Measurements from ENCODE around the gene ST7L.

Gene ST7L

DNA sequence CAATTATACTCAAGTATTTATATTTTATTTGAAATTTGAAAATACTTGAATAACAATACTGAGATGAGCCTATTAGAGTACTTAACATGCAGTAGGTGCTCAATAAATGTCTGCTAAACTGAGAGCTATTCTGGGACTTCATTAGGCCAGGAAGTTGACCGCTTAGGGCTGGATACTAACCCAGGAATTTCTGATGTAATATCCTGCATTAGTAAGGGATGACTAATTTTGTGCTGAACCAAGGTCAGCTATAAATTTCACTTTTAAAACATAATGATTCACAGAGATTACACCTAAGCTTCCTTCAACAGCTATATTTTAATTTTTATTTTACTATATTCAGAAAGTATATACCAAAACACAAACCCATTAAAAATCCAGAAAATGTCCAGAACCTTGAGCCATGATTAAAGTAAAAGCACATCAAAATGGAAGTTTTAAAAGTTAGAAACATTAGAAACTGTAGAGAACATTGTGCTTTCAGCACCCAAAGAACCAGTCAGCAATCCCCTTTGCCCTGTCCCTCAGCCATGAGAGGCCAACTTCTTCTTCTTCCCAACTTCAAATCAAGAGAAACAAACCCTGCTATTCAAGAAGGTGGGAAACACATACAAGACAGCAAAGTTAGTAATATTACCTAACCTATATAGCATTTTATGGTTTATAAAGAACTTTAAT is 74.8 kb downstream of the ST7L start:
- peak; percentile 5 to 71 (median 59) for DNase-seq

- DNase-seq: no peak
Observed at GRCh38 chr1:112542206-112542973, 76.6 kb downstream of the ST7L start.

DNA sequence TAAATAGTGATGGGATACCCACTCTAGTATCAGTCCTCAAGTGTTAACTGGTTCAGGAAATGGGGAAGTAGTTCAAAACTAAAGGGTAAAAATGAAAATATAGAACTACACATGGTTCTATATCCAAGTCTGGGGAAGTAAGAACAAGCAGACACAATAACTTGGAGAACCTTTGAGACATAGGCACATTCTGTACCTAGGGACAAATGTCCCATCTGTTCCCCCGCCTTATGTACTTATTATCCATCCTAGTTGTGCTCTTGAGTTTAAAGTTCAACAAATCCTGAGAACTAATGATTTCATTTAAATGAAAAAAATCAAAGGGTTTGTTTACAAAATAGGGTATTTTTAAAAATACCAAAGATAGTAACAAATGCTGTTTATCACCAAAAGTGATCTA is 77.6 kb downstream of the ST7L start:
- DNase-seq: peak in 2 of 4 experiments; percentile 12 to 13

- DNase-seq: no peak
Observed at GRCh38 chr1:112540226-112540794, 78.6 kb downstream of the ST7L start.

DNA sequence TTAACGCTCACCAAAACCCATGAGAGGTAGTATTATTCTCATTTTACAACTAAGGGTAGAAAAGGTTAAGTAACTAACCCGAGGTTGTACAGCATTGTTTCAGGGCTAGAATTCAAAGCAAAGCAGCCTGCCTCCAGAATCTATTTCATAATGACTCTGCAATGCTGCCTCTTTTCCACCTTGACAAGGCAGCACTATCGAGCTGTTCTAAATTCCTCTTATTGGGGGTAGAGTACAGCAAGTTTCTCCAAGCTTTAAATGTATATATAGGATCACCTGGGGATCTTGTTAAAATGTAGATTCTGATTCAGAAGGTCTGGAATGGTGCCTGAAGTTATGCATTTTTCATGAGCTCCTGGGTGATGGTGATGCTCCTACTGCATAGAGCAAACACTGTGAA is 80.1 kb downstream of the ST7L start:
- no peak for DNase-seq

DNA sequence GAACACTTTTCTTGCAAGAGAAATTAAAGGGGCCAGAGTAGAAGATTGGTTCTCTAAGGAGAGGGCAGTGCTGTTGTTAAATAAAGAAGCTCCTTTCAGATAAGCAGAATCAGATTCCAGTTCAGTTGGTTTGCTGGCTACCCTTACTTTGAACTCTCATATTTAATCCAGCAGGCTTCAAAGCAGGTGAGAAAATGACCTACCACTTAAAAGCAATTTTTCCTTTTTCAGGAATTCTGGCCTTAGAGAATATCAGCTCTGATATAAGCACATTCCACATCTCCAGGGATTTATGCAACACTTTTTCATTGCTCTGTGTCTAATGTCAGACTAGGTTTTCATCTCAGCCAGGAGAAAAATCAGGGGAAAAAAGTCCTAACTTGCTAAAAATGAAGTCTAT is 81.5 kb downstream of the ST7L start:
- DNase-seq: no peak

DNA sequence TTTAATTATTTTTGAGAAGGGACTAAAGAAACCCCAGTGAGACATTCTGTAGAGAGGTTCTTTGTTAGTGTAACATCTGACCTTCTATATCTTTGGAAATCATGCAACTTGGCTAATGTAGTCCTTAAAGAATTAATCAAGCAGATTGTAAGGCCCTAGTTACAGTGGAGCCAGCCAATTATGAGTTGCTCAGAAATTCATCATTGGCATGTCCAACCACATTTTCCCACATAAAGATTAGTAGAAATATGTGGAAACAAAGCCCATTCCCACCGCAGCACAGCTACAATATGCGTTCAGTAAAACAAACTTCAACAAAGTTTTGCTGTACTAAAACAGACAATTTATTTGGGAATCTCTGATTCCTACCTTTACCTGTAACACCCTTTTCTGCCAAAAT is 82.4 kb downstream of the ST7L start:
- DNase-seq: no peak

GRCh38 chr1:112533029-112533428 is 85.9 kb downstream of the ST7L start:
- no peak for DNase-seq

DNA sequence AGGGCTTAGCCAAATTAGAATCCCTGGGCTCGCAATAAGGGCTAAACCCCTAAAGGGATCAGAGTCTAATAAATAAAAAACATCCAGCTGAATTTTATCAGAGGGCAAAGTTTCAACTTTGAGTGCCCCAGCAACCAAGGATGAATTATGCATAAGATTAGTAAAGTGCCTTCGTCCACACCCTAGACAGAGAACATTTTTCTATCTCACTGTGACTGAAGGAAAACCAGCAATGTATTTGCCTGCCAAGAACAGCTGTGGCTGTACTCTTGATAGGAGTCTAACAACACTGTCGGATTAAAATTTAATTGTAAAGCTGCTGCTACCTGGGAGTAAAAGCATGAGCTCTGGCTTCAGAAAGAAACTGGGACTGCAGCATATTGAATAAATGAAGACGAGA is 86.9 kb downstream of the ST7L start:
- no peak for DNase-seq

DNA sequence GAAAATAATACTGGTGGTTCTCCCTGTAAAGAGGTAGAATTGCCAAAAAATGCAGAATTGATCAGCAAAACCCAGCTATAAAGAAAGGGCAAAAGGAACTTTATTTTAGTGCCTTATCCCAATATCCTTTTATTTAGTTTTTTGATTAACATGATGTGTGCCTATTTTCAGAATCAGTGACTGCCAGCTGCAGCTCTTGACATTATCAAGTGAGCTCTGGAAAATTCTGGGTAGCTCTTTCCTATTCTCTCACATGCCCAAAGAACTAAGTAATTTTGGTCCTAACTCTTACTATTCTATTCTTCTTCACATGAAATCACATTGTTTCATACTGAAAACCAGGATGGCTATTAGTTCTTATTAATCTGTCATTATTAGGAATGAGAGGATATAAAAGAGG is 88.1 kb downstream of the ST7L start:
- no peak for DNase-seq

DNA sequence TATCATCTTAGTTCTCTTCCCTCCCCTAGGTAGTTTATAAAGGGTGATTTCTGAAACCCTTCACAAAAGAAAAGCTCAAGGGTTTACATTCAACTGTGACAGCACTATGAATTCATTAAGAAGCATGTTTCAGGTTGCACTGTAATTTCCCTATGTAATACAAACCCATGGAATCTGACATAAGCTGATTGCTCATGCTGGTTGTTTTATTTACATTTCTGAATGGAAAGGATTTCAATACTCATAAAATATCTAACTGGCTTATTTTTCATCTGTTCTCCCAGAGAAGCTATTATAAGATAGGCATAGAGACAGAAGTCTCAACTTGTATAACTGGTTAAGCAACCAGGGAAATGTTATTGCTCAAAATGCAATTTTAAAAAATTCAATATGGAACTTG is 89.6 kb downstream of the ST7L start:
- no peak for DNase-seq

- no peak for DNase-seq
Observed at GRCh38 chr1:112528076-112528475, 90.9 kb downstream of the ST7L start.

DNA sequence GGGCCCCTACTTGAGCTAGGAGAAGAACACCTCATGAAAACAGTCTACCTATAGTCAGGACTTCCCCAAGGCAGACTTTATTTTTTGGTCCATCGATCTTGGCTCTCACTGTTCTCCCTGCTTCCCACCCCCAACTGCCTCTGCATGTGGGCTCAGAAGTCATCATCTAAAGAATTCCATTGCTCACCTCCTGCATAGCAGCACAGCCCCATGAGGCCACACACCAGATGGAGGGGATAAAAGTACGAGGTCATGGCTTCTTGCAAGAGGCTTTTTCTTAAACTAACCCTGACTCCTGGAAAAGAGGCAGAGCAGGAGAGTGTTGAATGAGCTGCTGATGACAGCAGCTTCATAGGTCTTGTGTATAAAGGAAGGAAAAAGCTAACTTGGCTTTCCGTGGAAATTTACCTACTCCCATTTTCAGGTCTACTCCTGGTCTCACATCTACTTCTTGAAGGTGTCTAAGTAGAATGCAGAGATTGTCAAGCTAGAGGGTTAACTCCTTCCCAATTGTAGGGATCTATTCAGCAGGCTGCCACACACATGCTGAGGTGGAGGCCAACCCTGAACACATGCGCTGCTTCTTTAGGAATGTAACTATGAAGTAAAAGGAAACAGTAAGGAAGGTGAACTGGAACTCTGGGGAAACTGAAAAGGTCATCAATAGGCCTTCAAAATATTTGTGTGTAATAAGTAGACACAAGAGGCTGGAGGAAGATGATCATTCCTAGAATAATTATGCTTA is 91.5 kb downstream of the ST7L start:
- no peak for DNase-seq

DNA sequence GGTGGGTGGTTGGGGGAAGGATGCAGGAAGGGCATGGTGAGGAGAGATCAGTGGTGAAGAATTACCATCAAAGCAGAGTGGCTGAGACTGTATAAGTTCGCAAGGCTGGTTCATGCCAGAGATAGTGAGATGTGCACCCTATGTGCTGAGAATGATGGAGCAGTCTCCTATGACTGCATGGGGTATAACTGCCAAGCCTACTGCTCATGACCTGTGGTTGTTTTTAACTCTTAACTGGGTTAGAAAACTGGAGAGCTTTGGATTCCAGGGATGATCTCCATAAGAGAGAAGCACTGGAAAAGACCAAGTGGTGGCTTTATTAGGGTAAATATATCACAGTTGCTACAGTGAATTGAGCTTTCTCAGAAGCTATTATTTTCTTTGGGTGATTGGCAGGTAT is 94.0 kb downstream of the ST7L start:
- no peak for DNase-seq

DNA sequence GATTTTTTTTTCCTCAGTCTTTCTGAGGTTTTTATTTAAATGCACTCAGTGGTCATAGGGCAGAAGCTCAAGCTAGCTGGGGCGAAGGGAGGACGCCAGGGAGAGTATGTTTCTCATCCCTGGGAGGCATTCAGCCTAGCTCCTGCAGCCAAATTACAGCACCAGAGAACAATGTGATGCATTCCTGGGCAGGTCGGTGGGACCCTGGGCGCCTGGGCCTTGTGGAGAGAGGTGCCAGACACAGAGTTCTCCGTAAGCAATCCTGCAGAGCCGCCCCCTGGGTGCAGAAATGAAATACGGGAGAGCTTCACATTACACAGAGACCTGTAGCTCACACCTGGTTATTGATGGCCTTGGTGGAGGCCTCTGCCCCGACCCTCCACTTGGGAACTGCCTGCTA is 94.7 kb downstream of the ST7L start:
- DNase-seq: no peak

DNA sequence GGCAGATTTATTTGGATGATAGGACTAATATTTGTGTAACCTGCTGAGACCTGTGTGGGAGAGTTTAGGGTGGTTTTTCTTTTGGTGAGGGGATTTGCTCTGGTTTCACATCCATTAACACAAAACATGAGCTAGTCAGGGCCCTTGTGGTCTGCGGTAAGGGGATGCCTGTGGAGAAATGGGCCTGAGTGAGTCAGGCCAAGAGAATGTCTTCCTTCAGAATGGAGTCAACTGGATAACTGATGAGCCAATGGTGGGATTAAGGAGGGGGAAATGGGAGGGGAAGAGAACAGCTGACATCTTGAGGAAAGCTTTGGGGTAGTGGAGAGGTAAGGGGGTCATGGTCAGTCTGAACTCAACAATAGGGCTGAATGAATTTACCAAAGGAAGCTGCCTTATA is 96.3 kb downstream of the ST7L start:
- no peak for DNase-seq

- no peak for DNase-seq
Observed at GRCh38 chr1:112520166-112520565, 98.8 kb downstream of the ST7L start.

DNA sequence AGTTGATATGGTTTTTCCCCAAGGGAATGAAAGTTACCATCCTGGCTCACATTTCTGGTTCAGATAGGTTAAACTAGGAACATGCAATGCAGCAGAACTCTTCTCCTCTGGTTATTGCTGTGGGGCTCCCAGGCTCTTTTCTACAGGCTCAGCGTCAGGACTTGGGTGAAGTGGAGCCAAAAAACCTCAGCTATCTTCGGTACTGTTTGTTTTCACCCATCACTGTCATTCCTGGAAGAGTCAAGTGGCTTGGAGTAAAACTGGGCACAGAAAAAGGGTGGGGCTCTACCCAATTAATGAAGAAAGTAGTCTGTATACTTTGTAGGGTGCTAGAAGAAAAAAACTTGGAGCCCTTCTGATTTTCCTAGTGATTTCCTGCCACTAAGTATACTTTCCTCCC is 100.8 kb downstream of the ST7L start:
- no peak for DNase-seq

GRCh38 chr1:112517646-112518045 is 101.3 kb downstream of the ST7L start:
- no peak for DNase-seq

- DNase-seq: no peak
Observed at GRCh38 chr1:112517231-112517630, 101.7 kb downstream of the ST7L start.

DNA sequence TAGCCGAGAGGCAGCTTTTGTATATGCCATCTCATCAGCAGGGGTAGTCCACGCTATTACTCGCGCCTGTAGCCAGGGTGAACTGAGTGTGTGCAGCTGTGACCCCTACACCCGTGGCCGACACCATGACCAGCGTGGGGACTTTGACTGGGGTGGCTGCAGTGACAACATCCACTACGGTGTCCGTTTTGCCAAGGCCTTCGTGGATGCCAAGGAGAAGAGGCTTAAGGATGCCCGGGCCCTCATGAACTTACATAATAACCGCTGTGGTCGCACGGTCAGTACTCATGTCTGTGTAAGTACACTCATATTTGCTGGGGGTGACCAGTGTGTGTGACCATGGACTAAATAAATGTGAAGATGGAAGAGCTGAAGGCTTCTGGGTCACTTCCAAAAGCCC is 102.8 kb downstream of the ST7L start:
- DNase-seq: no peak

GRCh38 chr1:112515311-112516009 is 103.5 kb downstream of the ST7L start:
- no peak for DNase-seq

- peak in 2 of 4 experiments; percentile 4 to 27 for DNase-seq
Observed at GRCh38 chr1:112514901-112515300, 104.0 kb downstream of the ST7L start.

All from suppressor macrophage (primary cell).